Tibial nerve (tissue), 4 donors: ENCODE measurements around the gene SPATA32.

Source experiments
- EP300 ChIP-seq, 2 donors: sonication (generic); formaldehyde crosslinking; IDR thresholded peaks; one replicate each; pipeline ENCODE4 v1.6.1; 2017; ENCODE audit warnings: antibody characterized with exemption in 2 of 2, mild to moderate bottlenecking in 1 of 2
- POLR2A ChIP-seq, 2 donors: fragments of 450-650 bp; IDR thresholded peaks; one replicate each; pipeline ENCODE4 v1.6.1; 2017; ENCODE audit warnings: antibody characterized with exemption in 2 of 2, mild to moderate bottlenecking in 2 of 2, moderate library complexity in 2 of 2
- TF ChIP-seq, protein P1 (sequence below), 5 experiments: fragments of 200-600 bp in 3 of 5; fragments of 450-650 bp in 2 of 5; sonication (generic) in 3 of 5; IDR thresholded peaks; one replicate each; pipeline ENCODE4 v1.5.1; 2016 to 2019; ENCODE audit warnings: antibody characterized with exemption in 5 of 5, mild to moderate bottlenecking in 3 of 5, moderate library complexity in 2 of 5

DNA sequence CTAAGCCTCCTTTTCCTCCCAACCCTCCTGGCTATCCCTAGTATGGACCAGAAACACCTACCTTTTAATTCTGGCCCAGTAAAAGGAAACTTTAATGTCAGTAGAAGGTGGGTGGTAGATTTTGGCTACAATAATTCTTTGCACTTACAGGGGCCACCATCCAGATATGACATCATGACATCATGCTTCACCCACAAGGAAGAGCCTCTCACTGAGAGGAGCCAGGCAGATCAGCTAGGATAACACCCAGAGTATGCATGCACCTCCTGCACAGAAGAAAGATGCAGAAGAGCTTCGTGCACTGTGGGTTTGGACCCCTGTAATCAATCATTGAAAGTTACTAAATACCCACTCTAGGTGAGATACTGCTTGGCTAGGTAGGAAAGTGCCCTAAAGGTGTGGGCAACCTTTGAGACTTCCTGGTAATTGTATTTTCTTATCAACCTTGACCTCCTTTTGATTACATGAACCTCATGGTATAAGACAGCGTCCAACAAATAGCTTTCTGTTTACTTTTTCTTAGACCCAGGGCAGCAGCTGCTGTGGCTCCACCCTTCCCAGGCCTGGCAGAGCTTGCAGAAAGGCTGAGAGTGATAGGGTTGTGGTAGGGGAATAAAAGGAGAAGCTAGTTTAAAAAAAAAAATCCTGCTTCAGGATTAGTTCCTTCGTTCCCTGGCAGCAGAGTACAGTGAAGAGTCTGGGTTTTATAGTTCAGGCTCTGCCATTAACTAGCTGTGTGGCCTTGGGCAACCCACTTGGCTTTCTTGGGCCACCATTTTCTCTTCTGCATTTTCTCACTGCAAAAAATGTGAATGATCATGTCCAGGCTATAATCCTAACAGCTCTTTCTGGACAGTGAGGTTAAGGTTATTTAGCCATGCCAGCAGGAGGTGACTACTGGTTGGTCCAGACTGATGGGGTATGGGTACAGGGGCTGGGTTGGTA is 48.8 kb upstream of the SPATA32 start:
- TF ChIP-seq POLR2A (IDR thresholded peaks at IDR 0.05) (no peak), EP300 (IDR thresholded peaks at IDR 0.05) (no peak)
- TF ChIP-seq, protein P1, sequence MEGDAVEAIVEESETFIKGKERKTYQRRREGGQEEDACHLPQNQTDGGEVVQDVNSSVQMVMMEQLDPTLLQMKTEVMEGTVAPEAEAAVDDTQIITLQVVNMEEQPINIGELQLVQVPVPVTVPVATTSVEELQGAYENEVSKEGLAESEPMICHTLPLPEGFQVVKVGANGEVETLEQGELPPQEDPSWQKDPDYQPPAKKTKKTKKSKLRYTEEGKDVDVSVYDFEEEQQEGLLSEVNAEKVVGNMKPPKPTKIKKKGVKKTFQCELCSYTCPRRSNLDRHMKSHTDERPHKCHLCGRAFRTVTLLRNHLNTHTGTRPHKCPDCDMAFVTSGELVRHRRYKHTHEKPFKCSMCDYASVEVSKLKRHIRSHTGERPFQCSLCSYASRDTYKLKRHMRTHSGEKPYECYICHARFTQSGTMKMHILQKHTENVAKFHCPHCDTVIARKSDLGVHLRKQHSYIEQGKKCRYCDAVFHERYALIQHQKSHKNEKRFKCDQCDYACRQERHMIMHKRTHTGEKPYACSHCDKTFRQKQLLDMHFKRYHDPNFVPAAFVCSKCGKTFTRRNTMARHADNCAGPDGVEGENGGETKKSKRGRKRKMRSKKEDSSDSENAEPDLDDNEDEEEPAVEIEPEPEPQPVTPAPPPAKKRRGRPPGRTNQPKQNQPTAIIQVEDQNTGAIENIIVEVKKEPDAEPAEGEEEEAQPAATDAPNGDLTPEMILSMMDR (IDR thresholded peaks at IDR 0.05), result no peak
